ENCODE measurements around the gene RUNX2. TPM values are rescaled to one million over a fixed set of nuclear protein-coding genes. Genes with fewer than 3 reads are reported as not detected.

RUNX2 gene
- total and polyA plus RNA-seq, 2 experiments from 2014 or later = 0.66 to 1.7 TPM

GRCh38 chr6:45679163-45679562 lies 351.0 kb downstream of the RUNX2 start:
- Histone ChIP-seq H3K4me2 (no peak overlapping the region), H3K27me3 (ENCODE audit: insufficient read depth) (no peaks in the 10 kb centered on the region), H3K4me3 (no peak overlapping the region), H2AFZ (no peak overlapping the region), H3K4me1 (ENCODE audit: insufficient read depth) (peaks cover 4% of the 10 kb centered on the region; the same call in 1 of the 2 replicates), H3K9me2 (ENCODE audit: insufficient read depth) (0 out of 2 replicates have a peak, but pooled peaks cover 8% of the 10 kb centered on the region), H4K20me1 (replicated peaks; ENCODE audit: insufficient read depth) (no peaks in the 10 kb centered on the region), H3K36me3 (ENCODE audit: insufficient read depth) (no peaks in the 10 kb centered on the region), H3K27ac (ENCODE audit: low read depth) (no peak overlapping the region), H3K79me2 (replicated peaks; ENCODE audit: insufficient read depth) (no peaks in the 10 kb centered on the region), H3F3A (replicated peaks; ENCODE audit: low read depth) (no peaks in the 10 kb centered on the region)
- ATAC-seq (no peak), DNase-seq (ENCODE audit: low spot score) (no peak)
- peaks cover 2% of the 10 kb centered on the region for H3K27me3 Mint-ChIP-seq (ENCODE audit: insufficient read depth, low read depth, poor library complexity)
- H3K27ac Mint-ChIP-seq = no peak overlapping the region
- peaks cover 14% of the 10 kb centered on the region for H3K4me1 Mint-ChIP-seq
- H3K4me3 Mint-ChIP-seq = no peak overlapping the region
- TF ChIP-seq ZNF114 (CRISPR knock-in tag; IDR thresholded peaks at IDR 0.05) (no peak), JUNB (IDR thresholded peaks at IDR 0.05; ENCODE audit: unreplicated experiment) (no peak), STAT1 (IDR thresholded peaks at IDR 0.05; ENCODE audit: unreplicated experiment) (no peak), EZH2phosphoT487 (IDR thresholded peaks at IDR 0.05; ENCODE audit: unreplicated experiment) (no peak), CREB1 (CRISPR knock-in tag; IDR thresholded peaks at IDR 0.05; ENCODE audit: low read depth) (no peak), EZH2 (IDR thresholded peaks at IDR 0.05; ENCODE audit: low read depth, unreplicated experiment) (no peak), POLR2AphosphoS5 (IDR thresholded peaks at IDR 0.05; ENCODE audit: low read depth) (no peak), NANOG (IDR thresholded peaks at IDR 0.05; ENCODE audit: borderline replicate concordance) (no peak), ZNF331 (CRISPR knock-in tag; IDR thresholded peaks at IDR 0.05; ENCODE audit: low read depth) (no peak)
- TF ChIP-seq, protein P1, sequence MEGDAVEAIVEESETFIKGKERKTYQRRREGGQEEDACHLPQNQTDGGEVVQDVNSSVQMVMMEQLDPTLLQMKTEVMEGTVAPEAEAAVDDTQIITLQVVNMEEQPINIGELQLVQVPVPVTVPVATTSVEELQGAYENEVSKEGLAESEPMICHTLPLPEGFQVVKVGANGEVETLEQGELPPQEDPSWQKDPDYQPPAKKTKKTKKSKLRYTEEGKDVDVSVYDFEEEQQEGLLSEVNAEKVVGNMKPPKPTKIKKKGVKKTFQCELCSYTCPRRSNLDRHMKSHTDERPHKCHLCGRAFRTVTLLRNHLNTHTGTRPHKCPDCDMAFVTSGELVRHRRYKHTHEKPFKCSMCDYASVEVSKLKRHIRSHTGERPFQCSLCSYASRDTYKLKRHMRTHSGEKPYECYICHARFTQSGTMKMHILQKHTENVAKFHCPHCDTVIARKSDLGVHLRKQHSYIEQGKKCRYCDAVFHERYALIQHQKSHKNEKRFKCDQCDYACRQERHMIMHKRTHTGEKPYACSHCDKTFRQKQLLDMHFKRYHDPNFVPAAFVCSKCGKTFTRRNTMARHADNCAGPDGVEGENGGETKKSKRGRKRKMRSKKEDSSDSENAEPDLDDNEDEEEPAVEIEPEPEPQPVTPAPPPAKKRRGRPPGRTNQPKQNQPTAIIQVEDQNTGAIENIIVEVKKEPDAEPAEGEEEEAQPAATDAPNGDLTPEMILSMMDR (conservative IDR thresholded peaks at IDR 0.05; ENCODE audit: low read depth in 2 of 2) = no peak
- TF ChIP-seq, protein P2, sequence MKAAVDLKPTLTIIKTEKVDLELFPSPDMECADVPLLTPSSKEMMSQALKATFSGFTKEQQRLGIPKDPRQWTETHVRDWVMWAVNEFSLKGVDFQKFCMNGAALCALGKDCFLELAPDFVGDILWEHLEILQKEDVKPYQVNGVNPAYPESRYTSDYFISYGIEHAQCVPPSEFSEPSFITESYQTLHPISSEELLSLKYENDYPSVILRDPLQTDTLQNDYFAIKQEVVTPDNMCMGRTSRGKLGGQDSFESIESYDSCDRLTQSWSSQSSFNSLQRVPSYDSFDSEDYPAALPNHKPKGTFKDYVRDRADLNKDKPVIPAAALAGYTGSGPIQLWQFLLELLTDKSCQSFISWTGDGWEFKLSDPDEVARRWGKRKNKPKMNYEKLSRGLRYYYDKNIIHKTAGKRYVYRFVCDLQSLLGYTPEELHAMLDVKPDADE (IDR thresholded peaks at IDR 0.05) = no peak
- TF ChIP-seq, protein P3, sequence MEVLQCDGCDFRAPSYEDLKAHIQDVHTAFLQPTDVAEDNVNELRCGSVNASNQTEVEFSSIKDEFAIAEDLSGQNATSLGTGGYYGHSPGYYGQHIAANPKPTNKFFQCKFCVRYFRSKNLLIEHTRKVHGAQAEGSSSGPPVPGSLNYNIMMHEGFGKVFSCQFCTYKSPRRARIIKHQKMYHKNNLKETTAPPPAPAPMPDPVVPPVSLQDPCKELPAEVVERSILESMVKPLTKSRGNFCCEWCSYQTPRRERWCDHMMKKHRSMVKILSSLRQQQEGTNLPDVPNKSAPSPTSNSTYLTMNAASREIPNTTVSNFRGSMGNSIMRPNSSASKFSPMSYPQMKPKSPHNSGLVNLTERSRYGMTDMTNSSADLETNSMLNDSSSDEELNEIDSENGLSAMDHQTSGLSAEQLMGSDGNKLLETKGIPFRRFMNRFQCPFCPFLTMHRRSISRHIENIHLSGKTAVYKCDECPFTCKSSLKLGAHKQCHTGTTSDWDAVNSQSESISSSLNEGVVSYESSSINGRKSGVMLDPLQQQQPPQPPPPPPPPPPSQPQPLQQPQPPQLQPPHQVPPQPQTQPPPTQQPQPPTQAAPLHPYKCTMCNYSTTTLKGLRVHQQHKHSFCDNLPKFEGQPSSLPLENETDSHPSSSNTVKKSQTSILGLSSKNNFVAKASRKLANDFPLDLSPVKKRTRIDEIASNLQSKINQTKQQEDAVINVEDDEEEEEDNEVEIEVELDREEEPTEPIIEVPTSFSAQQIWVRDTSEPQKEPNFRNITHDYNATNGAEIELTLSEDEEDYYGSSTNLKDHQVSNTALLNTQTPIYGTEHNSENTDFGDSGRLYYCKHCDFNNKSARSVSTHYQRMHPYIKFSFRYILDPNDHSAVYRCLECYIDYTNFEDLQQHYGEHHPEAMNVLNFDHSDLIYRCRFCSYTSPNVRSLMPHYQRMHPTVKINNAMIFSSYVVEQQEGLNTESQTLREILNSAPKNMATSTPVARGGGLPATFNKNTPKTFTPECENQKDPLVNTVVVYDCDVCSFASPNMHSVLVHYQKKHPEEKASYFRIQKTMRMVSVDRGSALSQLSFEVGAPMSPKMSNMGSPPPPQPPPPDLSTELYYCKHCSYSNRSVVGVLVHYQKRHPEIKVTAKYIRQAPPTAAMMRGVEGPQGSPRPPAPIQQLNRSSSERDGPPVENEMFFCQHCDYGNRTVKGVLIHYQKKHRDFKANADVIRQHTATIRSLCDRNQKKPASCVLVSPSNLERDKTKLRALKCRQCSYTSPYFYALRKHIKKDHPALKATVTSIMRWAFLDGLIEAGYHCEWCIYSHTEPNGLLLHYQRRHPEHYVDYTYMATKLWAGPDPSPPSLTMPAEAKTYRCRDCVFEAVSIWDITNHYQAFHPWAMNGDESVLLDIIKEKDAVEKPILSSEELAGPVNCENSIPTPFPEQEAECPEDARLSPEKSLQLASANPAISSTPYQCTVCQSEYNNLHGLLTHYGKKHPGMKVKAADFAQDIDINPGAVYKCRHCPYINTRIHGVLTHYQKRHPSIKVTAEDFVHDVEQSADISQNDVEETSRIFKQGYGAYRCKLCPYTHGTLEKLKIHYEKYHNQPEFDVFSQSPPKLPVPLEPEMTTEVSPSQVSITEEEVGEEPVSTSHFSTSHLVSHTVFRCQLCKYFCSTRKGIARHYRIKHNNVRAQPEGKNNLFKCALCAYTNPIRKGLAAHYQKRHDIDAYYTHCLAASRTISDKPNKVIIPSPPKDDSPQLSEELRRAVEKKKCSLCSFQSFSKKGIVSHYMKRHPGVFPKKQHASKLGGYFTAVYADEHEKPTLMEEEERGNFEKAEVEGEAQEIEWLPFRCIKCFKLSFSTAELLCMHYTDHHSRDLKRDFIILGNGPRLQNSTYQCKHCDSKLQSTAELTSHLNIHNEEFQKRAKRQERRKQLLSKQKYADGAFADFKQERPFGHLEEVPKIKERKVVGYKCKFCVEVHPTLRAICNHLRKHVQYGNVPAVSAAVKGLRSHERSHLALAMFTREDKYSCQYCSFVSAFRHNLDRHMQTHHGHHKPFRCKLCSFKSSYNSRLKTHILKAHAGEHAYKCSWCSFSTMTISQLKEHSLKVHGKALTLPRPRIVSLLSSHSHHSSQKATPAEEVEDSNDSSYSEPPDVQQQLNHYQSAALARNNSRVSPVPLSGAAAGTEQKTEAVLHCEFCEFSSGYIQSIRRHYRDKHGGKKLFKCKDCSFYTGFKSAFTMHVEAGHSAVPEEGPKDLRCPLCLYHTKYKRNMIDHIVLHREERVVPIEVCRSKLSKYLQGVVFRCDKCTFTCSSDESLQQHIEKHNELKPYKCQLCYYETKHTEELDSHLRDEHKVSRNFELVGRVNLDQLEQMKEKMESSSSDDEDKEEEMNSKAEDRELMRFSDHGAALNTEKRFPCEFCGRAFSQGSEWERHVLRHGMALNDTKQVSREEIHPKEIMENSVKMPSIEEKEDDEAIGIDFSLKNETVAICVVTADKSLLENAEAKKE (CRISPR knock-in tag; IDR thresholded peaks at IDR 0.05) = no peak
- TF ChIP-seq, protein P4, sequence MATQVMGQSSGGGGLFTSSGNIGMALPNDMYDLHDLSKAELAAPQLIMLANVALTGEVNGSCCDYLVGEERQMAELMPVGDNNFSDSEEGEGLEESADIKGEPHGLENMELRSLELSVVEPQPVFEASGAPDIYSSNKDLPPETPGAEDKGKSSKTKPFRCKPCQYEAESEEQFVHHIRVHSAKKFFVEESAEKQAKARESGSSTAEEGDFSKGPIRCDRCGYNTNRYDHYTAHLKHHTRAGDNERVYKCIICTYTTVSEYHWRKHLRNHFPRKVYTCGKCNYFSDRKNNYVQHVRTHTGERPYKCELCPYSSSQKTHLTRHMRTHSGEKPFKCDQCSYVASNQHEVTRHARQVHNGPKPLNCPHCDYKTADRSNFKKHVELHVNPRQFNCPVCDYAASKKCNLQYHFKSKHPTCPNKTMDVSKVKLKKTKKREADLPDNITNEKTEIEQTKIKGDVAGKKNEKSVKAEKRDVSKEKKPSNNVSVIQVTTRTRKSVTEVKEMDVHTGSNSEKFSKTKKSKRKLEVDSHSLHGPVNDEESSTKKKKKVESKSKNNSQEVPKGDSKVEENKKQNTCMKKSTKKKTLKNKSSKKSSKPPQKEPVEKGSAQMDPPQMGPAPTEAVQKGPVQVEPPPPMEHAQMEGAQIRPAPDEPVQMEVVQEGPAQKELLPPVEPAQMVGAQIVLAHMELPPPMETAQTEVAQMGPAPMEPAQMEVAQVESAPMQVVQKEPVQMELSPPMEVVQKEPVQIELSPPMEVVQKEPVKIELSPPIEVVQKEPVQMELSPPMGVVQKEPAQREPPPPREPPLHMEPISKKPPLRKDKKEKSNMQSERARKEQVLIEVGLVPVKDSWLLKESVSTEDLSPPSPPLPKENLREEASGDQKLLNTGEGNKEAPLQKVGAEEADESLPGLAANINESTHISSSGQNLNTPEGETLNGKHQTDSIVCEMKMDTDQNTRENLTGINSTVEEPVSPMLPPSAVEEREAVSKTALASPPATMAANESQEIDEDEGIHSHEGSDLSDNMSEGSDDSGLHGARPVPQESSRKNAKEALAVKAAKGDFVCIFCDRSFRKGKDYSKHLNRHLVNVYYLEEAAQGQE (IDR thresholded peaks at IDR 0.05; ENCODE audit: unreplicated experiment) = no peak
- H3K9me3 Mint-ChIP-seq = peaks cover 7% of the 10 kb centered on the region
- H3K36me3 Mint-ChIP-seq (ENCODE audit: low read depth) = peaks cover 4% of the 10 kb centered on the region; the same call in 1 of the 3 replicates
